HG03460 (cell line): Measurements from ENCODE around the gene PROKR2.

Source experiments
- ATAC-seq: cut with Tn5 transposase; IDR thresholded peaks from one replicate; pipeline ENCODE4 v1.9.1; 2021; ENCODE audit not compliant: unreplicated experiment

PROKR2 gene

DNA sequence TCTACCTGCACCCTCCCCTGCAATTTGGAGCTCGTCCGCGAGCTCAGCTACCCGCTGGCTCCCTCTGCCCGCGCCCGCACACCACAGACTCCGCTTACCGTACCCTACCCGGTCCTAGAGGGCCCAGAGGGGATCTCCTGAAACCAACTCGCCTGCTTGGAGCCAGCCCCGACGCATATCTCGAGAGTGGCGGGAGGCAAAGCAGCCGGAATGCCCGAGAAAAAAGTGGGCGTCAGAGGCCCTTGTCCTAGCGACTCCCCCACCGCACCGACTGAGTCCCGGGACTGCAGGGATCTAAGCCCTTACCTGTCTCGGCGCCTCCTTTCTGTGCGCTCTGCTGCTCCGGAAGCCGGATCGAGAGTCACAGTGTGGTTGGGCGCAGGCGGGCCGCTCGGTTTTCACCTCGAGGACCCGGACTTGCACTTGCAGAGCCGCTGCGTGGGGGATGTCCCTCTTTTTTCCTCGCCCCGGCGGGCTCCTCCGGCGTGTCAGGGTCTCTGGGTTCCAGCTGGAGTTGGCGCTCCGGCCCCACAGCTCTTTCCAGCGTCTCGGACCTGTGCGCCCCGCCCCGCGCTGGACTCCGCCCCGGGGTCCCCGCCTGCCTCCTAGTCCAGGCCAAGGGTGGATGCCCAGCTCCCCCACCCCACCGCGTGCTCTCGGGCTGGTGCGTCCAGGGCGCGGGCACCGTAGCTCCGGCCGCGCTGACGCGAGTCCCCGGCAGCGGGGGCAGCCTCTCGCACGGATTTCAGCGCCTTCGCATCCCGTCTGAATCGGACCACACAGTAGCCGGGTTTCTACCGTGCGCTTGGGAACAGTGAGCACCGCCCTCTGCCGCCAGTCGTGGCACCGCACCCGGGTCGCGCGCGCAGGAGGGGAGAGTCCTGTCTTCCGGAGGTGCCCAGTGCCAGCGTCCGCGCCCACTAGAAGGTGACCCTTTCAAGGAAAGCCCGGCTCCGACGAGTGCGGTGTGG lies at the start of gene PROKR2:
Gene PROKR2, minus strand, starts transcription at position 767 of the 971 bp plus-strand sequence. CDS start 2,585 bp downstream, outside the sequence.
- ATAC-seq, result no peak

DNA sequence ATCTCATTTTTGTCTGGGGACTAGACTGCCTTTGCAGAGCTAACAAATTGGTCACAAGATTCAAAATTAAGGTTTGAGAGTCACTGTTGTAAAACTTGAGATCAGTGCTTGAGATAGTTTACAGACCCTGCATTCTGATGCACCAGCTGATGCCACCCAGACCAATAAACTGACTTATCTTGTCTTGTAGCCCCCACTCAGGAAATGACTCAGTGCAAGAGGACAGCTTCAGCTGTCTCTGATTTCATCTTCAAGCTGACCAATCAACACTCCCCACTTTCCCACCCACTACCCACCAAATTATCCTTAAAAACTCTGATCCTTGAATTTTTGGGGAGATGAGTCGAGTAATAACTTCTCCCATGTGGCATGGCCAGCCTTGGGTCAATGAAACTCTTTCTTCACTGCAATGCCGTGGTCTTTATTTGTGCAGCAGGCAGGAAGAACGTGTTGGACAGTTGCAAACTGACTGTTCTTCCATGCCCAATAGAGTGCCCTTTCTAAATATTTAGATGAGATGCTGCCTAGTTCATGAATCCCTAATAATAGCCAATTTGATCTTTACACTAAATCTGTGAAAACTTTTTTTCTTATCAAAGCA lies 48.3 kb upstream of the PROKR2 start:
- no peak for ATAC-seq

DNA sequence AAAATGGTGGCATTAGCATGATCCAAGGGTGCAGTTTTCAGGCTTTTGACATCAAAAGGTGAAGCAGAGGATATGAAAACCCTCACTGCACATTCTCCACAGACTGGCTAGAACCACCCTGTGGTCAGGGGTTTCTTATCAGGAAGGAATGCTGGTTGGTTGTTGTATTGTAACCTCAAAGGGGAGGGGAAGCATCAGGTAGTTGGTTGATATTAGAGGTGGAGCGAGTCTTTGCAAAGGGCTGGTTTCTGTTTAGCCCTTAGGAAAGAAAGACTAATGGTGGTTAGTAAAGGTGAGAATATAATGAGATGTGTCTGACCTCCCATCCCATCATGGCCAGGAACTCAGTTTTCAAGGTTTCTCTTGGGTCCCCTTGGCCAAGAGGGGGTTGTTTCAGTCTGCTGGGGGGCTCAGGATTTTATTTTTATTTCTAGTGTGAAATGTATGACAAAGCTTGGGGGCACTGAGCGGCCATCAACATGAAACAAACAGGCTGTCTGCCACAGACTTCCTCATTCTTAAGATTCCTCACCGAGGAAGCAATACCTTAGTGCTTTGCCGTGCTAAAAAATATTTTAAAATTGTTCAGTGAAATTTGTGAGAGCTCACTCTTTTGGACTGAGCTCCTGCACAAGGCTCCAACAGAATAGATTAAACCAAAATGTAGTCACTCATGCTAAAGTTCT lies 47.5 kb upstream of the PROKR2 start:
- no peak for ATAC-seq

DNA sequence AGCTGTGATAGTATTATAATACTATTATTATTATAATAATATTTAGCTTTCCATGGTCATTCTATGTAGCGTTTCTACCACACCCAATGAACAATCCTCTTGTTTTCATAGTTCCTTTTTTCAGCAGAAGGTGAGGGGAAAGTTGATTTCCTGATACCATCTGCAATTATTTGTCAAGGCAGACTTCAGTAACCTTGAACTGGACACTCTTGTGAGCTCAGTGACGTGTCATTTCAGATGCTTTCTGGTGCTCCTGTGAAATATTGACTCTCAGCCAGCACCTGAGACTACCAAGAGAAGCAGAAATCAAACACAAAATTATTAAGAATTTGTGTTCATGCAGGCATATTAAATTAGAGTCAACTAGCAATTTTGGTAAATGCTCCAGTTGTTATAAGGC lies 46.0 kb upstream of the PROKR2 start:
- ATAC-seq, result no peak

GRCh38 chr20:5361176-5361575 lies 44.4 kb upstream of the PROKR2 start:
- ATAC-seq, result no peak

DNA sequence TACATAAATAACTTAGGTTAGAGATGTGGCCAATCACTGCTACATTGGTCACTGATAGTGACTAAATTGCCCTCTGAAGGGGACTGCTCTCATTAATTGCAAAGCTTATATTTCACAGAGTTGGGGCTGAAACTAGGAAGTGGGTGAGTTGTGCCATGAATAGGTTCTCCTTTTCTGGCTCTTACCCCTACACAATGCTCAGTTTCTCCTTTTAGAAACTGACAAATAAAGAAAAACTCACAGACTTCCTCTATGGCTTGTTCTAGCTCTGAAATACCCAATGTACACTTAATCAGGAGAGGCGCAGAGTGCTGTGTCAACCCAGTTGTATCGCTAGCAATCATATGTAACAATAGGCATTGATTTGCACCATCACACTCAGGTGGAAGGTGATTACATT lies 41.2 kb upstream of the PROKR2 start:
- ATAC-seq, result no peak

DNA sequence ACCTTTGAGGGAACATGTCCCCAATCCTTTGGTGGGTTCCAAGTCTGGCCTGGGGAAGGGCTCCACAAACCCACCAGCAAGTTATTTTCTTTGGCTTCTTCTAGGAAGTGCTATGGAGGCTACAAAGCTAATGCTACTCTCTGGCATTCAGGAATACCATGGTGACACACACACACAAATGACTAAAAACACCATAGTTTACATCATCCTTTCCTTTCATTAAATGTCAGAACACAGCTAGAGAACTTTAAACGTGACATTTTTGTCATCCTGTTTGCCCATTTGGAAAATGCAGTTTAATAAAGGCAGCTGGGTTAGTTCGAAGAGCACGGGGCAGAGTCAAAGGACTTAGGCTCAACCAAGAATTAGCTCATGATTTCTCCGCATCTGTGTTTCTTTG lies 40.2 kb upstream of the PROKR2 start:
- no peak for ATAC-seq

GRCh38 chr20:5354901-5355300 lies 38.1 kb upstream of the PROKR2 start:
- no peak for ATAC-seq

GRCh38 chr20:5353624-5354496 lies 37.1 kb upstream of the PROKR2 start:
- no peak for ATAC-seq

DNA sequence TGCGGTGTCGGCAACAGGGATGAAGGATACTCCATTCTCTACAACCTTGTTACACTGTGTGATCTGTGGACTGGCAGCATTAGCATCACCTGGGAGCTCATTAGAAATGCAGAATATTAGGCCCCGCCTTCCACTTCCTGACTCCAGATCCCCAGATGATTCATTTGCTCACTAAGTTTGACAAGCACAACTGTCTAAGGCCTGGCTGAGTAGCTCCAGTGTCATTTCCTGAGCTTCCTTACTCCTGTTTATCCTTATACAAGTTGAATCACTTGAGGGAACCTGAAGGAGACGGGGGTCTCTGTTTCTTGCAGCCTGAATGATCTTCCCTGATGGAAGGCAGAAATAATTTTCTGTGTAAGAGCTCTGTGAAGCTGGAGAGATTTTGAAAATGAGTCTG lies 32.7 kb upstream of the PROKR2 start:
- no peak for ATAC-seq

GRCh38 chr20:5342021-5342420 lies 25.3 kb upstream of the PROKR2 start:
- ATAC-seq, result no peak

DNA sequence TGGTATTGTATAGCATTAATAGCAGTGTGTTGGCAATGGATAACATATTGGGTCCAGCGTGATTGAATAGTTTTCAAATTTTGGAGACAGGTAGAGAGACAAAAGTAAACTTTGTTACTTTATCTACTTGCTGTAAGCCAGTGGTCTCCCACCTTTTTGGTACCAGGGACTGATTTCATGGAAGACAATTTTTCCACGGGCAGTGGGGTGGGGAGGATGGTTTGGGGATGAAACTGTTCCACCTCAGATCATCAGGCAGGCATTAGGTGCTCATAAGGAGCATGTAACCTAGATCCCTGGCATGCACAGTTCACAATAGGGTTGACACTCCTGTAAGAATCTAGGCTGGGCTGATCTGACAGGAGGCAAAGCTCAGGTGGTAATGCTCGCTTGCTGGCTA lies 14.6 kb upstream of the PROKR2 start:
- no peak for ATAC-seq

DNA sequence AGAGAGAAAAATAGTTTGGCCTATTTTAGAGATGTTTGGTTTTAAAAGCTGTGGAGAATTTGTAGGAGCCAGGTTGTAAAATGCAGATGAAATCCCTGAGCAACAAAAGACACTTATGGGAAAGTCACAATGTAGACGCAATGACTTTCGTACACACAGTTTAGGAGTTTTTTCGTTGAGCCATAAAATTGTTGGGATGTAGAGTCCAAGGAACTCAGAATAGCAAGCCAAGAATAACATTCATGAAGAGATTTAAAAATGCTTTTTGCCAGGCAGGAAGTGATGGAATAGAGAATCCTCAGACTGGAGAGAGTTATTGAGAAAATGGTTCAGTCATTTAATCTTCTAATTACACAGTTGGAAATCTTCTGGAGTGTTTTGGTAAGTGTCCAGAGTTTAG lies 11.5 kb upstream of the PROKR2 start:
- no peak for ATAC-seq

DNA sequence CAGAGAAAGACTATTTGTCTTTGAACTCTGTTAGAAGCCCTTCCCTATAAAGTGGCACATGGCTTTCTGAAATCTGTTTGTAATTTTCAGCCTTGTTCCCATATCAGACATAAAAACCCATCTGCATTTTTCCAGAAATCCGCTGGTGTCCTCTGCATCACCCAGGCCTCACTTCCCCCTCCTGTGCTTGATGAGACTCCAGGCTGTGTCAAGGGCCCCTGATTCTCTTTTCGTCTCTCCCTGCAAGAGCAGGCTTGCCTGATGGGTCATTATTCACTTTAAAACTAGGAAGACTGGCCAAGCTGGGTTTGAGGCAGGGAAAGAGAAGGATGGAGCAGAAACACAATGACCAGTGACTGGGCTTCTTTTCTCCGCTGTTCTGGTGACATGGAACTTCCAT lies 10.6 kb upstream of the PROKR2 start:
- ATAC-seq, result no peak

GRCh38 chr20:5315807-5316187 lies 957 bp downstream of the PROKR2 start:
- ATAC-seq, result no peak

DNA sequence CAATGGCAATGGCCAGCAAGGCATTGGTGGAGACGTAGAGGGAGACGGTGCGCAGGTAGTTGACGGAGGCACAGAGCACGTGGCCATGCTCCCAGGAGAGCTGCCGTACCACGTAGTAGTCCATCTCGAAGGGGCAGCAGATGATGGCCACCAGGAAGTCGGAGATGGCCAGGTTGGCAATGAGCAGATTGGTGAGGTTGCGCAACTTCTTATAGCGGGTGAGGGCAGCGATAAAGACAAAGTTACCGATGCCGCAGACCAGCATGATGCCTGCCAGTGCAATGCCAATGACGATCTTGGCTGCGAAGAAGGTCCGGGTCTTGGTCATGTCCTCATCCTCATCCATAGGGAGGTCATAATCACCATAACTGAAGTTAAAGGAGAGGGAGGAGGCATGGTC lies 2.8 kb downstream of the PROKR2 start:
- no peak for ATAC-seq

DNA sequence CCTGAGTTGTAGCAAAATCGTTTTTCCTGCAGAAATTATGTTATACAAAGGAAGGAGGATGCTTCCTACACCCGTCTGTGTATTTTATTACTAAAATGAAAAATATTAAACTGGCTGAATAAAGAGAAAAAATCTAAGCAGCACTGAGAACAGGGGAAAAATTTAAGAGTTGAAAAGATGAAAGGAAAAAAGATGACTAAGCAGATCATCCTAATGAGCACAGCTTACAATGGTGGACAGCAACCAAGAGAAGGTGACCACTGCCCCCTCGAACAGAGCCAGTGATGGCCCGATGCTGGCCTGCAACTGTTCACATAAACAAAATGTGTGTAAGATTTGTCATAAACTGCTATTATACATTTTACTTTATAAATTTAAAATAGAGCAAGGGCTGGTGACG lies 4.2 kb downstream of the PROKR2 start:
- ATAC-seq, result no peak

- ATAC-seq, result no peak
Observed at GRCh38 chr20:5309971-5310370, 6.8 kb downstream of the PROKR2 start.

- no peak for ATAC-seq
Observed at GRCh38 chr20:5298811-5299210, 17.9 kb downstream of the PROKR2 start.

DNA sequence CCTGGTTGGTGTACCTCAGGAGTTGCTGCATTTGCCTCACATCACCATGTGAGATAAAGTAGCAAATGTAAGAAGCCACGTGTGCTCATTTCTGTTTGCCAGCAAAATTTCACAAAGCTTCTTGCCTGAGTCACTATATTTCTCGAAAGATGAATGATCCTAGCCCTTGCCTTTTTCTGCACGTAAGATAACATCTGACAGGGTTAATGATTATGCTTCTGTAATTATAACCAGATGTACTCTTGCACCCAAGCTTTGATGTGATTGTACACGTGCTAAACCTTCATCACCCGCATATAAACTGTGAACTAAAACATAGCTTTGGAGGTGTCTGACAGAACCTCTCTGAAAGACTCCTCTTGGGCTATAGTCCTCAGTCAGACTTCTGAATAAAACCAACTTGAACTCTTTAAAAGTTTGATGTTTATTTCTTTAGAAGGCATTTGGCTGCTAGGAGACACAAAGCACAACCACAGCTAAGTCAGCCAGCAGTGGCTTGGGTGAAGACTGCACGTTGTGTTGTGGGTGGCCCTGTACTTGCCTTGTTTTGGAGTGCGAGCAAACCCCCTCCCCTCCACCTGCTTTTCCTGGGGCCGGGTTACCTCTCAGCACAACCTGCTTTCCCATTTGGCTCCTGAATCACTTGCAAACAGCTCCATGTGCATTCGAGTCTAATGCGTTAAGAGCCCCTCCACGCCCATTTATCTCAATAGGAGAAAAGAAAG lies 19.3 kb downstream of the PROKR2 start:
- ATAC-seq, result no peak
